Activated naive CD4-positive, alpha-beta T cell treated with anti-CD3 and anti-CD28 coated beads, Interleukin-2, amount 10 ng/mL, durations not matched to agents 7 days and 5 days (primary cell): ENCODE results near the gene PLK5.
"Not testable (repeated sequence)": the region's sequence is repeated elsewhere in the genome, so short reads cannot be mapped to it uniquely, and the experiment has no call there.

Experiments used
- CTCF ChIA-PET: fragments of 350-600 bp; sonication (Branson Sonifier 250); formaldehyde crosslinking; loops from one replicate; lab custom pipeline; 2021; ENCODE audit warnings: antibody characterized with exemption; lab: Charles Lee
- DNase-seq: peaks from one replicate; pipeline ENCODE4 v3.0.0-alpha.2; 2020
- H3K27ac Mint-ChIP-seq: one replicate; pipeline ENCODE4 v1.8.0; 2021; ENCODE audit warnings: mild to moderate bottlenecking, moderate library complexity, mixed read lengths
- H3K27me3 Mint-ChIP-seq: one replicate; pipeline ENCODE4 v1.8.0; 2021; ENCODE audit warnings: mild to moderate bottlenecking, mixed read lengths
- H3K36me3 Mint-ChIP-seq: one replicate; pipeline ENCODE4 v1.8.0; 2021; ENCODE audit warnings: mixed read lengths
- H3K4me1 Mint-ChIP-seq: one replicate; pipeline ENCODE4 v1.8.0; 2021; ENCODE audit warnings: mixed read lengths
- H3K4me3 Mint-ChIP-seq: one replicate; pipeline ENCODE4 v1.8.0; 2021; ENCODE audit warnings: mild to moderate bottlenecking, moderate library complexity, mixed read lengths
- H3K9me3 Mint-ChIP-seq: one replicate; pipeline ENCODE4 v1.8.0; 2021; ENCODE audit warnings: mixed read lengths

Gene PLK5

DNA sequence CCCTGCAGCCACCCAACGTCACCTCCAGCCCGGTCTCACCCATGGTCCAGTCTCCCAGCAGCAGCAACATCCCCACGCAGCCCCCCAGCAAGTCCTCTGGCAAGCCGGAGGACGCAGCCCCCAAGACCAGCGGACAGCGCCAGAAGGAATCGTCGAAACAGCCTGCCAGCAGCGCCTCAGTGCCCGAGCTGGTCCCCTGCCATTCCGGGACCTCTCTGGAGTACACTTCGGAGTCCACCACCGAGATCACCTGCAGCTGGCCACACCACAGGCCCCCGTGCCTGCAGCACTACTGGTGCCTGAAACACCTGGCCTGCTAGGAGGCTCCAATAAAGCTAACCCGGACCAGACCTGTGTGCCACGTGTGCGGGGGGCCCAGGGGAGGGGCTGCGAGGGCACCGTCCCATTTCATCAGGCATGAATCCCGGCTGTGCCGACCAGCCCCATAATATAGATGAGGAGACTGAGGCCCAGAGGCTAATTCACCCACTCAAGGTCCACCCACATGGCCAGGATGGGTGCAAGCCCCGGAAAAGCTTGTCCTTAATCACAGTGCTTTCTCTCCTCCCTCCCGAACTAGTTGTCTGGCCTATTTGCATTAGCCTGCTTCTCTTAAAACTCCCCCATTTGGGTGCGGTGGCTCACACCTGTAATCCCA is 26.2 kb upstream of the PLK5 start:
- H3K27me3 Mint-ChIP-seq, result peaks cover 32% of the 10 kb centered on the region
- DNase-seq, result no peak
- peak overlapping the region; percentile 52 for H3K27ac Mint-ChIP-seq
- CTCF ChIA-PET, result no interaction called here
- no peaks in the 10 kb centered on the region for H3K36me3 Mint-ChIP-seq
- H3K4me1 Mint-ChIP-seq, result no peaks in the 10 kb centered on the region
- H3K9me3 Mint-ChIP-seq, result no peaks in the 10 kb centered on the region
- no peak overlapping the region for H3K4me3 Mint-ChIP-seq

DNA sequence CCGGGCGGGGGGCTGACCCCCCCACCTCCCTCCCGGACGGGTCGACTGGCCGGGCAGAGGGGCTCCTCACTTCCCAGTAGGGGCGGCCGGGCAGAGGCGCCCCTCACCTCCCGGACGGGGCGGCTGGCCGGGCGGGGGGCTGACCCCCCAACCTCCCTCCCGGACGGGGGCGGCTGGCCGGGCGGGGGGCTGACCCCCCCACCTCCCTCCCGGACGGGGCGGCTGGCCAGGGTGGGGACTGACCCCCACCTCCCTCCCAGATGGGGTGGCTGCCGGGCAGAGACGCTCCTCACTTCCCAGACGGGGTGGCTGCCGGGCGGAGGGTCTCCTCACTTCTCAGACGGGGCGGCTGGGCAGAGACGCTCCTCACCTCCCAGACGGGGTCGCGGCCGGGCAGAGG is 24.6 kb upstream of the PLK5 start:
- H3K4me1 Mint-ChIP-seq, H3K27ac Mint-ChIP-seq, H3K9me3 Mint-ChIP-seq, CTCF ChIA-PET, H3K4me3 Mint-ChIP-seq, H3K36me3 Mint-ChIP-seq, DNase-seq: not testable (repeated sequence)
- peaks cover 36% of the 10 kb centered on the region for H3K27me3 Mint-ChIP-seq

- no peaks in the 10 kb centered on the region for H3K9me3 Mint-ChIP-seq
- no peak for DNase-seq
- H3K27me3 Mint-ChIP-seq, result peaks cover 49% of the 10 kb centered on the region
- H3K4me3 Mint-ChIP-seq, result no peak overlapping the region
- H3K27ac Mint-ChIP-seq, result no peak overlapping the region
- H3K36me3 Mint-ChIP-seq, result no peaks in the 10 kb centered on the region
- CTCF ChIA-PET, result no interaction called here
- no peaks in the 10 kb centered on the region for H3K4me1 Mint-ChIP-seq
Observed at GRCh38 chr19:1501200-1501595, 22.7 kb upstream of the PLK5 start.

GRCh38 chr19:1502433-1503088 is 21.3 kb upstream of the PLK5 start:
- no peak overlapping the region for H3K27ac Mint-ChIP-seq
- H3K4me1 Mint-ChIP-seq, result peaks cover 3% of the 10 kb centered on the region

GRCh38 chr19:1503089-1503924 is 20.6 kb upstream of the PLK5 start:
- Mint-ChIP-seq H3K4me1 (peaks cover 7% of the 10 kb centered on the region), H3K4me3 (no peak overlapping the region), H3K9me3 (peaks cover 4% of the 10 kb centered on the region), H3K36me3 (peaks cover 4% of the 10 kb centered on the region), H3K27ac (no peak overlapping the region), H3K27me3 (peaks cover 58% of the 10 kb centered on the region)
- CTCF ChIA-PET, result interaction anchor here (0.6 to 1.2 kb wide), 2 partner anchors 28 to 79 kb away, joined by 3 to 4 read pairs; no protein-coding TSS in a partner anchor
- peak; percentile 78 for DNase-seq

More at GRCh38 chr19:1502433-1503088, 21.3 kb upstream of the PLK5 start:
- no peak for DNase-seq
- H3K9me3 Mint-ChIP-seq, result peaks cover under 1% of the 10 kb centered on the region
- no peak overlapping the region for H3K4me3 Mint-ChIP-seq
- CTCF ChIA-PET, result interaction anchor here (1.2 kb wide), 1 partner anchor 27 kb away, joined by 4 read pairs; no protein-coding TSS in a partner anchor
- peaks cover under 1% of the 10 kb centered on the region for H3K36me3 Mint-ChIP-seq
- H3K27me3 Mint-ChIP-seq, result peaks cover 54% of the 10 kb centered on the region

- no peak for DNase-seq
- peaks cover 7% of the 10 kb centered on the region for H3K4me1 Mint-ChIP-seq
- no peak overlapping the region for H3K4me3 Mint-ChIP-seq
- H3K9me3 Mint-ChIP-seq, result peaks cover 4% of the 10 kb centered on the region
- H3K36me3 Mint-ChIP-seq, result peaks cover 4% of the 10 kb centered on the region
- CTCF ChIA-PET, result interaction anchor here (0.6 kb wide), 1 partner anchor 78 kb away, joined by 3 read pairs; no protein-coding TSS in a partner anchor
- peaks cover 66% of the 10 kb centered on the region for H3K27me3 Mint-ChIP-seq
- H3K27ac Mint-ChIP-seq, result peak overlapping the region; percentile 14
Observed at GRCh38 chr19:1503925-1504773, 19.7 kb upstream of the PLK5 start.

GRCh38 chr19:1505012-1505411 is 18.9 kb upstream of the PLK5 start:
- DNase-seq, result no peak
- Mint-ChIP-seq H3K4me1 (peaks cover 7% of the 10 kb centered on the region), H3K27me3 (peaks cover 75% of the 10 kb centered on the region), H3K27ac (no peak overlapping the region), H3K9me3 (peaks cover 4% of the 10 kb centered on the region), H3K4me3 (no peak overlapping the region), H3K36me3 (peaks cover 4% of the 10 kb centered on the region)
- CTCF ChIA-PET, result interaction anchor here (1.2 kb wide), 1 partner anchor 14 kb away, joined by 3 read pairs; the partner anchor contains the start of gene REEP6

- Mint-ChIP-seq H3K9me3 (peaks cover 4% of the 10 kb centered on the region), H3K27ac (no peak overlapping the region), H3K4me1 (peaks cover 10% of the 10 kb centered on the region), H3K36me3 (peaks cover 4% of the 10 kb centered on the region), H3K4me3 (no peak overlapping the region), H3K27me3 (peaks cover 81% of the 10 kb centered on the region)
- CTCF ChIA-PET, result interaction anchor here (1.2 kb wide), 1 partner anchor 15 kb away, joined by 3 read pairs; the partner anchor contains the start of gene REEP6
- no peak for DNase-seq
Observed at GRCh38 chr19:1505991-1506881, 17.6 kb upstream of the PLK5 start.

- Mint-ChIP-seq H3K27me3 (peaks cover 85% of the 10 kb centered on the region), H3K4me1 (peaks cover 12% of the 10 kb centered on the region), H3K9me3 (peaks cover 4% of the 10 kb centered on the region), H3K27ac (peak overlapping the region; percentile 74), H3K4me3 (no peak overlapping the region), H3K36me3 (peaks cover 4% of the 10 kb centered on the region)
- CTCF ChIA-PET, result no interaction called here
- no peak for DNase-seq
Observed at GRCh38 chr19:1507192-1507660, 16.7 kb upstream of the PLK5 start.

GRCh38 chr19:1507763-1508506 is 15.9 kb upstream of the PLK5 start:
- H3K4me1 Mint-ChIP-seq, result peaks cover 15% of the 10 kb centered on the region
- peaks cover 4% of the 10 kb centered on the region for H3K36me3 Mint-ChIP-seq
- DNase-seq, result peak; percentile 91
- H3K9me3 Mint-ChIP-seq, result peaks cover 4% of the 10 kb centered on the region
- CTCF ChIA-PET, result no interaction called here
- peak overlapping the region; percentile 74 for H3K4me3 Mint-ChIP-seq
- peaks cover 85% of the 10 kb centered on the region for H3K27me3 Mint-ChIP-seq
- peak overlapping the region; percentile 74 for H3K27ac Mint-ChIP-seq

- Mint-ChIP-seq H3K9me3 (peaks cover 4% of the 10 kb centered on the region), H3K27me3 (peaks cover 80% of the 10 kb centered on the region), H3K27ac (no peak overlapping the region), H3K4me1 (peaks cover 15% of the 10 kb centered on the region), H3K36me3 (peaks cover 4% of the 10 kb centered on the region), H3K4me3 (no peak overlapping the region)
- CTCF ChIA-PET, result no interaction called here
- no peak for DNase-seq
Observed at GRCh38 chr19:1508507-1508856, 15.4 kb upstream of the PLK5 start.
